ENCODE measurements around the gene ASTN1.

DNA sequence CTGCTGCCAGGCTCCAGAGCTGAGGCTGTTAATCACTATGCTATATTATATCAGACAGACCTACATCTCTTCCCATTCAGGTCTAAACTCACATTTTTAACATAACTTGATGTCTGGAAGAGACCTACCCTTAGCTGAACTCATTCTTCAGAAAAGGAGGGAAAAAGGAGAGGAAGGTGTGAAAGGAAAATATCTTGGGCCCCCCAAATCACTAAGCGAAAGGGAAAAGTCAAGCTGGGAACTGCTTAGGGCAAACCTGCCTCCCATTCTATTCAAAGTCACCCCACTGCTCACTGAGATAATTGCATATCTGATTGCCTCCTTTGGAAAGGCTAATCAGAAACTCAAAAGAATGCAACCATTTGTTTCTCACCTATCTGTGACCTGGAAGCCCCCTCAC, 222.2 kb downstream of the ASTN1 start:
- TF ChIP-seq EZH2 (IDR thresholded peaks at IDR 0.05) (no peak), FOXP2 (optimal IDR thresholded peaks at IDR 0.05; ENCODE audit: control extremely low read depth, extremely low read length, insufficient read depth) (no peak), POLR2AphosphoS5 (IDR thresholded peaks at IDR 0.05; ENCODE audit: borderline replicate concordance, low read depth, low read length) (no peak)
